ENCODE measurements around the gene TMEM247.

TMEM247 gene

GRCh38 chr2:46449700-46450099 is 29.7 kb upstream of the TMEM247 start:
- H3K4me3 ChIP-seq (ENCODE audit: low read depth, low read length), result no peak overlapping the region
- TF ChIP-seq CTCF (IDR thresholded peaks at IDR 0.05; ENCODE audit: low read depth, low read length), result no peak
- in situ Hi-C loops (cut with HindIII; ENCODE audit: low sequenced_read_pairs), result no loop called here
- no peak for DNase-seq (ENCODE audit: low read depth, low spot score)

- no peak overlapping the region for H3K4me3 ChIP-seq (ENCODE audit: low read depth, low read length)
- TF ChIP-seq CTCF (IDR thresholded peaks at IDR 0.05; ENCODE audit: low read depth, low read length), result no peak
- in situ Hi-C loops (cut with HindIII; ENCODE audit: low sequenced_read_pairs), result no loop called here
- DNase-seq (ENCODE audit: low read depth, low spot score), result no peak
Observed at GRCh38 chr2:46451131-46451711, 28.1 kb upstream of the TMEM247 start.

- in situ Hi-C loops (cut with HindIII; ENCODE audit: low sequenced_read_pairs), result no loop called here
- TF ChIP-seq CTCF (IDR thresholded peaks at IDR 0.05; ENCODE audit: low read depth, low read length), result no peak
- no peak overlapping the region for H3K4me3 ChIP-seq (ENCODE audit: low read depth, low read length)
- DNase-seq (ENCODE audit: low read depth, low spot score), result no peak
Observed at GRCh38 chr2:46456789-46457188, 22.6 kb upstream of the TMEM247 start.

GRCh38 chr2:46458763-46459500 is 20.4 kb upstream of the TMEM247 start:
- in situ Hi-C loops (cut with HindIII; ENCODE audit: low sequenced_read_pairs), result no loop called here
- no peak overlapping the region for H3K4me3 ChIP-seq (ENCODE audit: low read depth, low read length)
- no peak for TF ChIP-seq CTCF (IDR thresholded peaks at IDR 0.05; ENCODE audit: low read depth, low read length)
- no peak for DNase-seq (ENCODE audit: low read depth, low spot score)

GRCh38 chr2:46459694-46460093 is 19.7 kb upstream of the TMEM247 start:
- no peak overlapping the region for H3K4me3 ChIP-seq (ENCODE audit: low read depth, low read length)
- no peak for TF ChIP-seq CTCF (IDR thresholded peaks at IDR 0.05; ENCODE audit: low read depth, low read length)
- in situ Hi-C loops (cut with HindIII; ENCODE audit: low sequenced_read_pairs), result no loop called here
- no peak for DNase-seq (ENCODE audit: low read depth, low spot score)

- in situ Hi-C loops (cut with HindIII; ENCODE audit: low sequenced_read_pairs), result no loop called here
- no peak for TF ChIP-seq CTCF (IDR thresholded peaks at IDR 0.05; ENCODE audit: low read depth, low read length)
- no peak overlapping the region for H3K4me3 ChIP-seq (ENCODE audit: low read depth, low read length)
- no peak for DNase-seq (ENCODE audit: low read depth, low spot score)
Observed at GRCh38 chr2:46460241-46460921, 19.0 kb upstream of the TMEM247 start.
